Fibroblast of the aortic adventitia (primary cell): ENCODE data around the gene CP. TPM values are rescaled to one million over a fixed set of nuclear protein-coding genes. Genes with fewer than 3 reads are reported as not detected.

ENCODE experiments used
- DNase-seq: peaks from one replicate; pipeline ENCODE4 v3.0.0-alpha.2; 2010; ENCODE audit warnings: low read depth
- H3K4me3 ChIP-seq: 2 replicates; pipeline ENCODE4 v1.5.1; 2011; ENCODE audit warnings: low read depth, mild to moderate bottlenecking, control low read depth, low read length, moderate library complexity
- CTCF ChIP-seq: IDR thresholded peaks from 2 replicates; pipeline ENCODE4 v1.5.1; 2011; ENCODE audit warnings: mild to moderate bottlenecking, low read length, control low read depth, inconsistent platforms; ENCODE audit not compliant: insufficient read depth
- total RNA-seq: library from RNA; depleted of rRNA; stranded (reverse); fragments of >200 nt; gene quantifications from 2 replicates; pipeline ENCODE4 v1.2.3, GENCODE V29; 2012; ENCODE audit warnings: low replicate concordance

Gene CP
- total RNA-seq, 1 donor, result 1.2 TPM

GRCh38 chr3:149174901-149175300 is 46.7 kb downstream of the CP start:
- TF ChIP-seq CTCF, result no peak
- no peak for DNase-seq
- H3K4me3 ChIP-seq, result no peak overlapping the region

GRCh38 chr3:149170672-149171071 is 51.0 kb downstream of the CP start:
- H3K4me3 ChIP-seq, result no peak overlapping the region
- no peak for TF ChIP-seq CTCF
- no peak for DNase-seq

GRCh38 chr3:149167898-149168297 is 53.7 kb downstream of the CP start:
- DNase-seq, result no peak
- no peak overlapping the region for H3K4me3 ChIP-seq
- no peak for TF ChIP-seq CTCF

- no peak overlapping the region for H3K4me3 ChIP-seq
- no peak for TF ChIP-seq CTCF
- DNase-seq, result no peak
Measured at GRCh38 chr3:149163066-149163465, 58.6 kb downstream of the CP start.

GRCh38 chr3:149162007-149162406 is 59.6 kb downstream of the CP start:
- H3K4me3 ChIP-seq, result no peak overlapping the region
- no peak for TF ChIP-seq CTCF
- DNase-seq, result no peak

- no peak overlapping the region for H3K4me3 ChIP-seq
- no peak for TF ChIP-seq CTCF
- peak; percentile 4 for DNase-seq
Measured at GRCh38 chr3:149160754-149161300, 60.8 kb downstream of the CP start.

- no peak for DNase-seq
- no peak for TF ChIP-seq CTCF
- H3K4me3 ChIP-seq, result no peak overlapping the region
Measured at GRCh38 chr3:149153402-149153801, 68.2 kb downstream of the CP start.
